22Rv1 (cell line): ENCODE results near the gene SYT9.

Experiments
- CTCF ChIP-seq: fragments of 450-650 bp; IDR thresholded peaks from 2 replicates; pipeline ENCODE4 v1.5.1; 2017; ENCODE audit warnings: mild to moderate bottlenecking
- ZFX ChIP-seq: fragments of 450-650 bp; IDR thresholded peaks from 2 replicates; pipeline ENCODE4 v1.6.1; 2017; ENCODE audit warnings: antibody characterized with exemption, borderline replicate concordance

DNA sequence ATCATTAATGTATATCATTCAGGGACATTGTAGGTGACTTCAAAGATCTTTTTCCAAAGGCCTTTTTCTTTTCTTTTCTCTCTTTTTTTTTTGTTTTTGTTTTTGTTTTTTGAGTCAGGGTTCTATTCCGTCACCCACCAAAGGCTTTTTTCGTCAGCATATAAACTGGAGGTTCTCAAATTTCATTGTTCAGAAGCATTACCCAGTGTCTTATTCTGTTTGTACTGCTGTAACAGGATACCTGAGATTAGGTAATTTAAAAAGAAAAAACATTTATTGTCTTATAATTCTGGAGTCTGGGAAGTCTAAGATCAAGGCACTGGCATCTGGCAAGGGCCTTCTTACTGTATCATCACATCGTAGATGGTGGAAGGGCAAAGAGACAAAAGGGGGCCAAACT lies 6.4 kb upstream of the SYT9 start:
- no peak for TF ChIP-seq CTCF
- no peak for TF ChIP-seq ZFX
